HCT116 (cell line): ENCODE results near the gene ADGRD1. TPM values are rescaled to one million over a fixed set of nuclear protein-coding genes. Genes with fewer than 3 reads are reported as not detected.

Experiments used
- ATAC-seq: fragments of 200-7000 bp; cut with Tn5 transposase; 2 replicates; pipeline ENCODE4 v1.9.1; 2020; ENCODE audit warnings: mild to moderate bottlenecking, moderate library complexity
- BruUV-seq: library from RNA; stranded (reverse); fragments of 400-500 nt; replicated peaks from 2 replicates; lab custom pipeline; 2021; lab: Mats Ljungman, UMichigan
- CTCF ChIA-PET: fragments of 300-600 bp; sonication (Branson Sonifier 250); formaldehyde crosslinking; loops from one replicate; lab custom pipeline; 2021; ENCODE audit warnings: antibody characterized with exemption; lab: Charles Lee
- POLR2A ChIA-PET: fragments of 300-600, 350-600 bp; sonication (Branson Sonifier 250); formaldehyde crosslinking; loops from one replicate; lab custom pipeline; 2021; ENCODE audit warnings: antibody characterized with exemption; lab: Charles Lee
- RAD21 ChIA-PET, 2 experiments: fragments of 300-600 bp; sonication (Branson Sonifier 250); formaldehyde crosslinking; loops; one replicate each; lab custom pipeline; 2023; ENCODE audit warnings: low total read pairs in 2 of 2; ENCODE audit not compliant: uncharacterized antibody in 2 of 2, unreplicated experiment in 2 of 2, low non-redundant PET in 1 of 2; lab: Charles Lee
- DNase-seq: peaks from one replicate; pipeline ENCODE4 v3.0.0-alpha.2; 2010; ENCODE audit warnings: low read depth, low spot score
- H2AFZ ChIP-seq: fragments of 200-600 bp; shearing (Covaris generic), sonication (generic); 2 replicates; pipeline ENCODE4 v1.6.1; 2017; ENCODE audit warnings: low read depth, mixed run types, mixed read lengths, antibody characterized with exemption, low read length; ENCODE audit not compliant: poor library complexity, severe bottlenecking
- H3K27ac ChIP-seq: 2 replicates; pipeline ENCODE4 v1.5.1; 2012; ENCODE audit warnings: low read depth, low read length
- H3K27me3 ChIP-seq: fragments of 200-600 bp; sonication (generic); 2 replicates; pipeline ENCODE4 v1.6.1; 2016; ENCODE audit warnings: mixed run types, low read length, mixed read lengths; ENCODE audit not compliant: insufficient read depth
- H3K36me3 ChIP-seq, 2 experiments: fragments of 200-500 bp in 1 of 2; fragments of 200-600 bp in 1 of 2; sonication (Bioruptor generic) in 1 of 2; sonication (generic) in 1 of 2; 2 replicates each; pipeline versions ENCODE4 v1.5.1 to v1.6.1; 2014 to 2016; ENCODE audit warnings: low read length in 2 of 2, inconsistent platforms in 1 of 2, mixed read lengths in 1 of 2, mixed run types in 1 of 2; ENCODE audit not compliant: insufficient read depth in 2 of 2, control insufficient read depth in 1 of 2
- H3K4me1 ChIP-seq, 2 experiments: fragments of 200-600 bp in 1 of 2; sonication (generic) in 1 of 2; 2 replicates each; pipeline versions ENCODE4 v1.5.1 to v1.6.1; 2012 to 2017; ENCODE audit warnings: low read length in 2 of 2, inconsistent platforms in 1 of 2, mild to moderate bottlenecking in 1 of 2, mixed read lengths in 1 of 2, mixed run types in 1 of 2, moderate library complexity in 1 of 2; ENCODE audit not compliant: insufficient read depth in 2 of 2, control insufficient read depth in 1 of 2
- H3K4me2 ChIP-seq: fragments of 200-600 bp; sonication (generic); 2 replicates; pipeline ENCODE4 v1.6.1; 2017; ENCODE audit warnings: mixed run types, low read length, mixed read lengths
- H3K4me3 ChIP-seq, 2 experiments: fragments of 200-600 bp in 1 of 2; sonication (generic) in 1 of 2; replicated peaks in 1 of 2; 2 replicates each; pipeline ENCODE4 v1.5.1; 2011 to 2016; ENCODE audit warnings: low read length in 2 of 2, control low read depth in 1 of 2, low read depth in 1 of 2, mild to moderate bottlenecking in 1 of 2, mixed read lengths in 1 of 2, mixed run types in 1 of 2
- H3K79me2 ChIP-seq: fragments of 200-600 bp; sonication (generic); 2 replicates; pipeline ENCODE4 v1.6.1; 2017; ENCODE audit warnings: mild to moderate bottlenecking, mixed run types, low read length, moderate library complexity, mixed read lengths; ENCODE audit not compliant: insufficient read depth
- H3K9ac ChIP-seq: fragments of 200-600 bp; sonication (generic); 2 replicates; pipeline ENCODE4 v1.6.1; 2016; ENCODE audit warnings: low read length, mixed read lengths
- H3K9me2 ChIP-seq: fragments of 200-600 bp; sonication (generic), shearing (Covaris generic); 2 replicates; pipeline ENCODE4 v1.6.1; 2017; ENCODE audit warnings: mixed run types, mild to moderate bottlenecking, moderate library complexity; ENCODE audit not compliant: insufficient read depth
- H3K9me3 ChIP-seq, 2 experiments: fragments of 200-500 bp in 1 of 2; fragments of 200-600 bp in 1 of 2; sonication (Bioruptor generic) in 1 of 2; sonication (generic) in 1 of 2; 2 replicates each; pipeline ENCODE4 v1.6.1; 2014 to 2017; ENCODE audit warnings: low read length in 2 of 2, mixed read lengths in 2 of 2, inconsistent platforms in 1 of 2, low read depth in 1 of 2, mild to moderate bottlenecking in 1 of 2, mixed run types in 1 of 2, moderate library complexity in 1 of 2; ENCODE audit not compliant: control insufficient read depth in 1 of 2, insufficient read depth in 1 of 2
- H4K20me1 ChIP-seq: fragments of 200-600 bp; sonication (generic), shearing (Covaris generic); 2 replicates; pipeline ENCODE4 v1.6.1; 2017; ENCODE audit warnings: mixed run types, mild to moderate bottlenecking, moderate library complexity; ENCODE audit not compliant: insufficient read depth
- ATF3 ChIP-seq: IDR thresholded peaks from 2 replicates; pipeline ENCODE4 v1.6.1; 2012
- CBX3 ChIP-seq: IDR thresholded peaks from 2 replicates; pipeline ENCODE4 v1.6.1; 2012; ENCODE audit warnings: low read depth
- CEBPB ChIP-seq: IDR thresholded peaks from 2 replicates; pipeline ENCODE4 v1.6.1; 2012; ENCODE audit warnings: low read depth
- EZH2 ChIP-seq: fragments of 200-600 bp; sonication (generic); IDR thresholded peaks from 2 replicates; pipeline ENCODE4 v1.6.1; 2017; ENCODE audit warnings: antibody characterized with exemption, mixed run types
- EZH2phosphoT487 ChIP-seq: fragments of 200-600 bp; IDR thresholded peaks from 2 replicates; pipeline ENCODE4 v1.6.1; 2018; ENCODE audit warnings: antibody characterized with exemption, borderline replicate concordance
- FOSL1 ChIP-seq: IDR thresholded peaks from 2 replicates; pipeline ENCODE4 v1.6.1; 2012; ENCODE audit warnings: low read depth
- JUND ChIP-seq: IDR thresholded peaks from 2 replicates; pipeline ENCODE4 v1.6.1; 2012
- POLR2A ChIP-seq: IDR thresholded peaks from 2 replicates; pipeline ENCODE4 v1.7.0; 2011; ENCODE audit warnings: borderline replicate concordance; ENCODE audit not compliant: insufficient read depth, insufficient read length; ENCODE audit errors: extremely low read depth
- SIN3A ChIP-seq: IDR thresholded peaks from 2 replicates; pipeline ENCODE4 v1.6.1; 2012; ENCODE audit warnings: low read depth
- TCF7L2 ChIP-seq: IDR thresholded peaks from 2 replicates; pipeline ENCODE4 v1.7.0; 2011; ENCODE audit warnings: borderline replicate concordance, inconsistent platforms; ENCODE audit not compliant: insufficient read depth, insufficient read length; ENCODE audit errors: extremely low read depth
- ZBTB33 ChIP-seq: IDR thresholded peaks from 2 replicates; pipeline ENCODE4 v1.6.1; 2011; ENCODE audit warnings: mild to moderate bottlenecking, low read length, moderate library complexity; ENCODE audit not compliant: insufficient replicate concordance; ENCODE audit errors: extremely low read depth
- ZFX ChIP-seq: fragments of 450-650 bp; IDR thresholded peaks from 2 replicates; pipeline ENCODE4 v1.6.1; 2017
- intact Hi-C: fragments of 100-400 bp; cut with micrococcal nuclease; formaldehyde crosslinking; loops from 2 replicates; pipeline ENCODE4 v1.10.0; 2022
- total RNA-seq: library from RNA; stranded (reverse); gene quantifications from one replicate; pipeline ENCODE4 v1.2.1, GENCODE V29; 2021; ENCODE audit not compliant: unreplicated experiment

ADGRD1 gene
- total RNA-seq, 1 experiment from 2014 or later = 0.44 TPM

DNA sequence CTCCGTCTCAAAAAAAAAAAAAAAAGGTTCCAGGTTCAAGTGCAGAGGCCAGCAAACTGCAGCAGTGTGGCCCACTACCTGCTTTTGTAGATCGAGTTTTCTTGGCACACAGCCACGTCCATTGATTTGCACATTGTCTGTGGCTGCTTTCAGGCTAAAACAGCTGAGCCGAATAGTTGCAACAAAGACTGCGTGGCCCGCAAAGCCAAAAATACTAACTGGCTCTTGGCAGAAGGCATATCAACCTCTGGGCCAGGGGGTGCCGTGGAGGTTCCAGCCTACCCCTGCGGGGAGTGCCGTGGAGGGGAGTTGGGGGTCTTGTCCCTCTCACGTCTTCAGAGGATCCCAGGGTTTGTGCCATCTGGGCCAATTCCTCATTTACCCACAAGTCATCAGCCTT is 170.1 kb downstream of the ADGRD1 start:
- Histone ChIP-seq H3K9me2 (no peaks in the 10 kb centered on the region), H4K20me1 (no peaks in the 10 kb centered on the region), H3K9me3 (no peaks in the 10 kb centered on the region), H3K4me2 (no peak overlapping the region), H3K4me3 (no peak overlapping the region), H2AFZ (no peak overlapping the region), H3K27ac (no peak overlapping the region), H3K79me2 (no peaks in the 10 kb centered on the region), H3K9ac (no peak overlapping the region), H3K36me3 (no peaks in the 10 kb centered on the region), H3K4me1 (no peaks in the 10 kb centered on the region), H3K27me3 (no peaks in the 10 kb centered on the region)
- DNase-seq (no peak), ATAC-seq (no peak)
- CTCF ChIA-PET = interaction anchor here (0.7 kb wide), 1 partner anchor 11 kb away, joined by 4 read pairs; no protein-coding TSS in a partner anchor
- intact Hi-C loops = no loop called here
- RAD21 ChIA-PET = no interaction called here
- BruUV-seq = no TSS peak
- POLR2A ChIA-PET = no interaction called here
- TF ChIP-seq TCF7L2 (no peak), POLR2A (no peak), CEBPB (no peak), EZH2 (no peak), ZFX (no peak), CBX3 (no peak), EZH2phosphoT487 (no peak), FOSL1 (no peak), SIN3A (no peak), ATF3 (no peak), ZBTB33 (no peak), JUND (no peak)
